ENCODE data around the gene TANC1.

The TANC1 gene

GRCh38 chr2:159072795-159073194, 104.4 kb downstream of the TANC1 start:
- TF ChIP-seq CTCF (conservative IDR thresholded peaks at IDR 0.05; ENCODE audit: low read depth, low read length) = no peak
- no peak overlapping the region for H3K4me3 ChIP-seq (ENCODE audit: low read length)
- DNase-seq (ENCODE audit: low read depth) = no peak

- H3K4me3 ChIP-seq (ENCODE audit: low read length) = no peak overlapping the region
- peak; percentile 72 for DNase-seq (ENCODE audit: low read depth)
- TF ChIP-seq CTCF (conservative IDR thresholded peaks at IDR 0.05; ENCODE audit: low read depth, low read length) = no peak
Observed at GRCh38 chr2:159073256-159073655, 104.8 kb downstream of the TANC1 start.

GRCh38 chr2:159074605-159075004, 106.2 kb downstream of the TANC1 start:
- no peak for DNase-seq (ENCODE audit: low read depth)
- H3K4me3 ChIP-seq (ENCODE audit: low read length) = no peak overlapping the region
- no peak for TF ChIP-seq CTCF (conservative IDR thresholded peaks at IDR 0.05; ENCODE audit: low read depth, low read length)

GRCh38 chr2:159075727-159076126, 107.3 kb downstream of the TANC1 start:
- no peak for TF ChIP-seq CTCF (conservative IDR thresholded peaks at IDR 0.05; ENCODE audit: low read depth, low read length)
- H3K4me3 ChIP-seq (ENCODE audit: low read length) = no peak overlapping the region
- no peak for DNase-seq (ENCODE audit: low read depth)

GRCh38 chr2:159076241-159076640, 107.8 kb downstream of the TANC1 start:
- DNase-seq (ENCODE audit: low read depth) = no peak
- no peak for TF ChIP-seq CTCF (conservative IDR thresholded peaks at IDR 0.05; ENCODE audit: low read depth, low read length)
- no peak overlapping the region for H3K4me3 ChIP-seq (ENCODE audit: low read length)

GRCh38 chr2:159077869-159078268, 109.4 kb downstream of the TANC1 start:
- no peak for TF ChIP-seq CTCF (conservative IDR thresholded peaks at IDR 0.05; ENCODE audit: low read depth, low read length)
- DNase-seq (ENCODE audit: low read depth) = no peak

GRCh38 chr2:159078443-159078842, 110.0 kb downstream of the TANC1 start:
- H3K4me3 ChIP-seq (ENCODE audit: low read length) = no peak overlapping the region
- no peak for TF ChIP-seq CTCF (conservative IDR thresholded peaks at IDR 0.05; ENCODE audit: low read depth, low read length)
- DNase-seq (ENCODE audit: low read depth) = peak; percentile 82

More at GRCh38 chr2:159077869-159078268, 109.4 kb downstream of the TANC1 start:
- no peak overlapping the region for H3K4me3 ChIP-seq (ENCODE audit: low read length)

Data from retinal pigment epithelial cell (primary cell).